DMS153 treated with DMSO at 0.1 percent for 48 hours (cell line): ENCODE results near the gene ISG20.

Experiments
- DNase-seq: peaks from one replicate; lab custom pipeline; 2025; ENCODE audit not compliant: unreplicated experiment; lab: John Stamatoyannopoulos, UW

Gene ISG20

DNA sequence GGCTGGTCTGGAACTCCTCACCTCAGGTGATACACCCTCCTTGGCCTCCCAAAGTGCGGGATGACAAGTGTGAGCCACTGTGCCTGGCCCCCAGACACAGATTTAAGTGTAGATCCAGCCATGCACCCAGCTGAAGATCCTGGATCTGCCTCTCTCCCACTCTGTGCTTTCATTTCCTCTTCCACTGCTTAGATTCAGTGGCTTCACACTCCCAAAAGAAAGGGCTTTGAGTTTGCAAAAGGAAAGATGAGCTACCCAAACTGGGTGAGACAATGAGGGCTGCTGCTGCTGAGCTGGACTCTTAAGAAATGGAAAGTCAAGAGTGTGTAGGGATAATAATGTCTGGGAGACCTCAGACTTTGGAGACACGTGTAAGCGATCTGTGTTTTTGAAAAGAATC is 45.5 kb downstream of the ISG20 start:
- no peak for DNase-seq

GRCh38 chr15:88686166-88686565 is 47.4 kb downstream of the ISG20 start:
- DNase-seq, result no peak

- DNase-seq, result no peak
Measured at GRCh38 chr15:88688394-88688933, 49.6 kb downstream of the ISG20 start.

GRCh38 chr15:88690331-88690730 is 51.5 kb downstream of the ISG20 start:
- DNase-seq, result no peak

- DNase-seq, result no peak
Measured at GRCh38 chr15:88693191-88693590, 54.4 kb downstream of the ISG20 start.

DNA sequence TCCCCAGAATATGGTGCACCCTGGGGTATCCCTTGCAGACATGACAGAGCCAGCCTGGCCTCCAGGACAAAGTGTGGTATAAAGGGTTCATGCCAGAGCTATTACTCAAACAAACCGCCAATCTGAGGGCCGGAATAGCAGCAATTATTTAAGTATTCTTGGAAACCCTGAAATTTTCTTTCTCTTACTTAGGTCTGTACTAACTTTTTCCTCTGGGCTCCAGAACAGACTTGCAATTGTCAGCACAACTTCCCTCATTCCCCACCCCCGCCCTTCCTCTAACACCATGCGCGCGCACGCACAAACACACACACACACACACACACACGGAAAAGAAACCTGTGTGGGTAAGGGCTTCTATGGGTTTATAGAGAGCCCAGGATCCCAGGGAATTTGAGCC is 56.3 kb downstream of the ISG20 start:
- DNase-seq, result no peak

- DNase-seq, result no peak
Measured at GRCh38 chr15:88695691-88696251, 57.0 kb downstream of the ISG20 start.

DNA sequence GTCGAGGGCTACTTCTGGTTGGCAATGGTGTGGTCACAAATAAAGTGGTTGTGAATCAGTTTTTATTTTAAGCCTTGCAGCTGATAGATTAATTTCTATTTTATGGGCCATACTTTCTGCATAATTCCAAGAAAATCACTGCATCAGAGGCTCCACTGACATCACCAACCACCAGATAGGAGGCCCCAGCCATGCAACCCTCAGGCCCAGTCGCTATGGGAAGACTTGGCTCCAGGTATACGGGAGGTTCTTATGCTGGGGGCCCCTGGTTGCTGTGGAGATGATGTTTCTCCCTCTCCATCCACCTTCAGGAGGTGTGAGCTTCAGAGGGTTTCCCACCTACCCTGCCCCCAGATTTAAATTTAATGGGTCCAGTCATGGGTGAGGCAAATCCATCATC is 57.4 kb downstream of the ISG20 start:
- DNase-seq, result no peak

GRCh38 chr15:88697276-88697675 is 58.5 kb downstream of the ISG20 start:
- DNase-seq, result no peak

DNA sequence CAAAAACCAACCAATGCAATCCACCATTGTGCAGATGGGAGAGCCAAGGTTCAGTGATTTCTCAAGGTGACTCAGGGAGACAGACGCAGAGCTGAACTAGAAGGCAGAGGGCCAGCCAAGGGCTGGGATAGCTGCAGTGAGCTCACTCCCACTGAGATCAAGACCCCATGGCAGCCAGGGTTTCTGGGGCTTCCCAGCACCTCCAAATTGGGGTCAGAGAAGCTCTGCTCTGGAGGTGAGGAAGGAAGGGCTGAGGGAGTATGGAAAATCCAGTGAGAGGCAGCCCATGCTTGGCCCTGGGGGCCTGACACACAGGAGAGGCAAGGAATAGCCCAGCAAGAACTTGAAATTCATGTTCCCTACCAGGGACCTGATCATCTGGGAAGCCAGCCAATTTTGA is 61.0 kb downstream of the ISG20 start:
- no peak for DNase-seq

- DNase-seq, result no peak
Measured at GRCh38 chr15:88700716-88701115, 61.9 kb downstream of the ISG20 start.

GRCh38 chr15:88701561-88702095 is 62.8 kb downstream of the ISG20 start:
- DNase-seq, result no peak

- DNase-seq, result no peak
Measured at GRCh38 chr15:88702983-88703382, 64.2 kb downstream of the ISG20 start.

DNA sequence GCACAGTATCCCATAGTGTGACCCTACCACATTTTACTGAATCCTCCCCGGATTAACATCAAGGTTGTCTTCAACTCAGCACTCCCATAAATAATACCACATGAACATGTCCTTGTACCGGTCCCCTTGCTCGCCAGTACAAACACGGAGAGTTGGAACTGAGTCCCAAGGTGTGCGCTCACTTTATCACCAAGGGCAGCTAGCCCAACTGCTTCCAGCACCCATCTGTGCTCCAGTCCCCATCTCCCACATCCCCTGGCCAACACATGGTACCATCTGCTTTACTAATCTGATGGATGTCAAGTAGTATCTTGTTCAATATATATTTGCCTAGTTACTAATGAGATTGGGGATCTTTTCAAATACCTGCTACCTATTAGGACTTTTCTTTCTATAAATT is 64.7 kb downstream of the ISG20 start:
- DNase-seq, result no peak

DNA sequence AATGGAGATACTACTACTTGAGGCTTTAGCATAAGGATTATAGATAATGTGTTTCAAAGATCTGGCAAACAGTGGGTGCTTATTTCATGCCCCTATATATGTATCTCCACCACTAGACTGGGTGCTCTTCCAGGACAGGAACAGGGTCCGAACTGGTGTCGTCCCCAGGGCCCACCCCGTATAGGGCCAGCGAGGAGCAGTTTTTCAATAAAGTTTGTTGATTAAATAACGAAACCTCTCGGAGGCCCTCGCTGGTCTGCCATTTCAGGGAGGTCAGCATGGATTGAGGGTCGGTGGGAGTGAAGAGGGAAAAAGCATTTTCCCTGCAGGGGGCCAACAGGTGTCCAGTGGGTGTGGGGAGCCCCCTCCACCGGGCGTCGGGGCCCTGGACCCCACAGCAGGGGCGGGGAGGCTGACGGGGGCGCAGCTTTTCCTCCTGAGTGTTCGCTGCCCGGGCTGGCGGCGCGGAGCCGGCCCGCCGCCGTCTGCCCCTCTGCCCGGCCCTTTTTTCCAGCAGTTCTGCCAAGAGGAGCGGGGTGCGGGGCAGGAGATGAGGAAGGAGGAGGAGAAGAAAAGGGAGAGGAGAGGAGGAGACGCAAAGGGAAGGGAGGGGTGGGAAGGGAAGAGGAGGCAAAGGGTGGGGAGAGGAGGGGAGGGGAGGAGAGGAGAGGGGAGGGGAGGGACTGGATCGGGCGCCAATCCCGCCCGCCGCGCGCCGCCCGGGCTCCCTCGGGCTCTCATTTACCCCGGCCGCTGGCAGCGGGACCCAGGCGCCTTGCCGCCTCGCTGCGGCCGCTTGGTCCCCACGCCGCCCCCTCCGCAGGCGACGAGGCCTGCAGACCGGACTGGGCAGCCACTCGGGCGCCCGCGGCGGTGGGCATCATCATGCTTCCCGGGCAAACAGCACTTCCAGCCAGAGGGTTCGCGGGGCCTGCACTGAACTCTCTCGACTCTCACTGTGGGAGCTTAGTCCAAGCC is 66.3 kb downstream of the ISG20 start:
- DNase-seq, result no peak

DNA sequence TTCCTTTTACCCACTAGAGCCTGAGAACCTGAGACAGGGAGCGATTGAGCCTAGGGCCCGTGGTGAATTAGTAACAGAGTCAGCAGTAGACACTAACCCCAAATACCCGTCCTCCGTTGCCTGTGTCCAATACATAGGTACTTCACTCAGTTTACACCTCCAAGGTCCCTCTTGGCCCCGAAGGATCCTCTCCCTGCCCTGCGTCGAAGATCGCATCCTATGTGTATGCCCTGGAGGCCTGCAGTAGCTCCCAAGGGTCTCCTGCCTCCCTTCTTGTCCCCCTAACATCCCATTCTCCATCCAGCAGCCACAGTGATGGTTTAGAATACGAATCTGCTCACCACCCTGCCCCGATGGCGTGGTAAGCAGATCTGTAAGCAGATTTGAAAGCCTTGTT is 67.0 kb downstream of the ISG20 start:
- DNase-seq, result no peak
